ENCODE data around the gene KRT33B. TPM values are rescaled to one million over a fixed set of nuclear protein-coding genes. Genes with fewer than 3 reads are reported as not detected.

Gene KRT33B
- total RNA-seq, 4 donors from 2014 or later: not detected

DNA sequence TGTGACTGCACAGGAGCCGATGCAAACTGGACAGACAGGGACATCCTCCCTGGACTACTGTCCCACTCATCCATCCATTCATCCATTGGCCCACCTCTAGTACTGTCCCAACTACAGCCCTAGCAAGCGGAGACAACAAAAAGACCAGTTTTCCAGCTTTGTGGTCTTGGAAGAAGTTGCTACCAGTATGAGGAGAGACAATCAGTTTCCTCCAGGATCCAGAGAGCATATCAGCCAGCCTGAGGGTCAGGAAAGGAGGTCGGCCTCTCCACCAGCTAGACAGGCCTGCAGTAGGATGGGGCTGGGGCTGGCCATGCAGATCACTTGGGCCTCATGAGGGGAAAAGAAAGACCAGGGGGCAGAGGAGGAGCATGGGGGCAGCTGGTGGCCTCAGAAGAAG lies 35.8 kb downstream of the KRT33B start:
- TF ChIP-seq, protein P1, sequence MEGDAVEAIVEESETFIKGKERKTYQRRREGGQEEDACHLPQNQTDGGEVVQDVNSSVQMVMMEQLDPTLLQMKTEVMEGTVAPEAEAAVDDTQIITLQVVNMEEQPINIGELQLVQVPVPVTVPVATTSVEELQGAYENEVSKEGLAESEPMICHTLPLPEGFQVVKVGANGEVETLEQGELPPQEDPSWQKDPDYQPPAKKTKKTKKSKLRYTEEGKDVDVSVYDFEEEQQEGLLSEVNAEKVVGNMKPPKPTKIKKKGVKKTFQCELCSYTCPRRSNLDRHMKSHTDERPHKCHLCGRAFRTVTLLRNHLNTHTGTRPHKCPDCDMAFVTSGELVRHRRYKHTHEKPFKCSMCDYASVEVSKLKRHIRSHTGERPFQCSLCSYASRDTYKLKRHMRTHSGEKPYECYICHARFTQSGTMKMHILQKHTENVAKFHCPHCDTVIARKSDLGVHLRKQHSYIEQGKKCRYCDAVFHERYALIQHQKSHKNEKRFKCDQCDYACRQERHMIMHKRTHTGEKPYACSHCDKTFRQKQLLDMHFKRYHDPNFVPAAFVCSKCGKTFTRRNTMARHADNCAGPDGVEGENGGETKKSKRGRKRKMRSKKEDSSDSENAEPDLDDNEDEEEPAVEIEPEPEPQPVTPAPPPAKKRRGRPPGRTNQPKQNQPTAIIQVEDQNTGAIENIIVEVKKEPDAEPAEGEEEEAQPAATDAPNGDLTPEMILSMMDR (IDR thresholded peaks at IDR 0.05): no peak
- TF ChIP-seq POLR2A (IDR thresholded peaks at IDR 0.05): no peak
- no peaks in the 10 kb centered on the region for H3K4me1 ChIP-seq
- H3K4me3 ChIP-seq: no peak overlapping the region
- H3K9me3 ChIP-seq: no peaks in the 10 kb centered on the region
- H3K27ac ChIP-seq: no peak overlapping the region
- no peaks in the 10 kb centered on the region for H3K36me3 ChIP-seq
- no peaks in the 10 kb centered on the region for H3K27me3 ChIP-seq
- no peak for DNase-seq
- intact Hi-C loops (cut with DNase I; ENCODE audit: low total_unique reads): no loop called here

DNA sequence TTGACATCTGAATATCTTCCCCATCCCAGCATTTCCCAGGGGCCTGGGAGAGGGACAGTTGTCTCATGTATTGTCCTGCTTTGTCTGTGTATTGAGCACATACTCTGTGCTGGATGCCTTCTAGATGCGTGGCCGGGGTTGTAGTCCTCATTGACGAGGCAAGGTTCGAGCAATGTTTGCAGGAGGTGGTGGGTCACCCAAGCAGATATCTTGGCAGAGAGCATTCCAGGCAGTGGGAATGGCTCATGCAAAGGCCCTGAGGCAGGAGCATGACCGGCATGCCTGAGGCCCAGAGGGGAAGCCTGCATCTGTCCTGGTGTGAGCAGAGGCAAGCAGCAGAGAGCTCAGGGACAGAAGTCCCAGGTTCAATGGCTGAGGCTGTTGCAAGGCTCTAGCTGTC lies 36.5 kb downstream of the KRT33B start:
- Histone ChIP-seq H3K4me3 (no peak overlapping the region), H3K9me3 (no peaks in the 10 kb centered on the region)
- intact Hi-C loops (cut with DNase I; ENCODE audit: low total_unique reads): no loop called here

DNA sequence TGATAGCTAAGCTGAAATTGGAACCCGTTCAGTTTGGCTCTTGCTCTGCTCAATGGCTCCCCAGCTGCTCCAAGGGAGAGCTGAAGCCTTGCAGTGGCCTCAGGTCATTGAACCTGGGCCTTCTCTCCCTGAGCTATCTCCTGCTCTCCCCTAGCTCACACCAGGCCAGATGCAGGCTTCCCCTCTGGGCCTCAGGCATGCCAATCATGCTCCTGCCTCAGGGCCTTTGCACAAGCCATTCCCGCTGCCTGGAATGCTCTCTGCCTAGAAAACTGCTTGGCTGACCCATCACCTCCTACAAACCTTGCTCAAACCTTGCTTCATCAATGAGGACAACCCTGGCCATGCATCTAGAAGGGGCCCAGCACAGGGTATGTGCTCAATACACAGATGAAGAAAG lies 37.4 kb downstream of the KRT33B start:
- H3K36me3 ChIP-seq: no peaks in the 10 kb centered on the region
- no peak overlapping the region for H3K4me3 ChIP-seq
- no peak overlapping the region for H3K27ac ChIP-seq
- TF ChIP-seq POLR2A (IDR thresholded peaks at IDR 0.05): no peak
- TF ChIP-seq, protein P1 (IDR thresholded peaks at IDR 0.05): no peak
- H3K9me3 ChIP-seq: no peaks in the 10 kb centered on the region
- H3K27me3 ChIP-seq: no peaks in the 10 kb centered on the region
- no peak for DNase-seq
- intact Hi-C loops (cut with DNase I; ENCODE audit: low total_unique reads): no loop called here
- H3K4me1 ChIP-seq: no peaks in the 10 kb centered on the region

More for the DNA sequence above, 36.5 kb downstream of the KRT33B start:
- no peak for TF ChIP-seq POLR2A (IDR thresholded peaks at IDR 0.05)
- TF ChIP-seq, protein P1 (IDR thresholded peaks at IDR 0.05): no peak
- Histone ChIP-seq H3K36me3 (no peaks in the 10 kb centered on the region), H3K4me1 (no peaks in the 10 kb centered on the region), H3K27ac (no peak overlapping the region), H3K27me3 (no peaks in the 10 kb centered on the region)
- DNase-seq: no peak

DNA sequence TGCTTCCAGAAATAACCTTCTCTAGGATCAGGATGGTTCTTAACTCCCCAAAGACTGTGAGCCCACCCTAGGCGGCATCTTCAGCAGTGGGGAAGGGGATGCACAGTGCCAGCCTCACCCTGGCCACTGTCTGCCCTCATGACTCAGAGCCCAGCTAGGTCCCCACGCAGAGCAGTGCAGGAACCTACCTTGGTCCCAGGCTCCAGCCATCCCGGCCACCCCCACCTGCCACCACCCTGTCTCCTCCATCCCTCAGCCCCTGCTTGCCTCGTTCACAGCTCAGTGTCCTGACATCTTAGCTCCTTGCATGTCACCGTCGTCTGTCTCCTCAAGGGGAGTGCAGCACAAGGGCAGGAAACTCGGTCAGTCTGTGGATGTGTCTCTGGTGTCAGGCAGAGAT lies 38.0 kb downstream of the KRT33B start:
- no peak overlapping the region for H3K27ac ChIP-seq
- H3K27me3 ChIP-seq: no peaks in the 10 kb centered on the region
- no peak for DNase-seq
- H3K4me3 ChIP-seq: no peak overlapping the region
- TF ChIP-seq, protein P1 (IDR thresholded peaks at IDR 0.05): no peak
- no peak for TF ChIP-seq POLR2A (IDR thresholded peaks at IDR 0.05)
- H3K9me3 ChIP-seq: no peaks in the 10 kb centered on the region
- no peaks in the 10 kb centered on the region for H3K4me1 ChIP-seq
- intact Hi-C loops (cut with DNase I; ENCODE audit: low total_unique reads): no loop called here
- H3K36me3 ChIP-seq: no peaks in the 10 kb centered on the region

DNA sequence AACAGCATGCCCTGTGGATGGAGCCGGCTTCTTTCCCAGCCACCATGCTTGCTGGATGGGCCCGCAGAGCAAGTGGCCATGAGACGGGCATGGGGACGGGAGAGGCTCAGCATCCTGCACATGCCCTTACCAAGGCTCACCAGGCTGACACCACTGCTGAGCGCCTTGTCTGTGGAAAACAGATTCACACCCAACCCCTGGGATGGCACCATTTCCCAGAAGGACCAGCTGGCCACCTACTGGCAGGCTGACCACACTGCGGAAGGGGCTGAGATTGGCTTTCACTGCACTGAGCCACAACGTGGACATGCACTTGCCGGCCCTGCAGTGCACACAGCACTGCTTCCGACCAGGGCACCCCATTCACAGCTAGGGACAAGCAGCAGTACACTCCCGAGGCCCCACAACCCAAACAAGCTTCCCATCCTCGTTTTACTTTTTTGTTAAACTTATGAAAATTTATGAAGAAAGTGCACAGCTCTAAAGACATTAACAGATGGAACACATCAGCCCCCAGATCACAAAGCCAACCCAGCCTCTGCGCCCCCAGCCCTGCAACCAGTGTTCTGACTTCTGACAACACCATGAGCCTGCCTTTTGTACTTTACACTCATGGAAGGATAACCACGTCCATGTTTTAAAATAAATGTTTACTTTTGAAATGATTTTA lies 40.2 kb downstream of the KRT33B start:
- H3K4me1 ChIP-seq: no peaks in the 10 kb centered on the region
- H3K4me3 ChIP-seq: no peak overlapping the region
- H3K36me3 ChIP-seq: no peaks in the 10 kb centered on the region
- intact Hi-C loops (cut with DNase I; ENCODE audit: low total_unique reads): no loop called here
- H3K9me3 ChIP-seq: no peaks in the 10 kb centered on the region
- no peak overlapping the region for H3K27ac ChIP-seq
- H3K27me3 ChIP-seq: no peaks in the 10 kb centered on the region
- TF ChIP-seq POLR2A (IDR thresholded peaks at IDR 0.05): no peak
- TF ChIP-seq, protein P1 (IDR thresholded peaks at IDR 0.05): peak in 3 of 4 experiments; percentile 32 to 46 (median 42)
- no peak for DNase-seq
